ENCODE data around the gene SPTLC2.
"Not testable (repeated sequence)": the region's sequence is repeated elsewhere in the genome, so short reads cannot be mapped to it uniquely, and the experiment has no call there.

Gene SPTLC2

GRCh38 chr14:77645520-77646230, 29.2 kb upstream of the SPTLC2 start:
- no peak overlapping the region for H3K27ac ChIP-seq
- H3K36me3 ChIP-seq (replicated peaks): no peaks in the 10 kb centered on the region
- H3K27me3 ChIP-seq (replicated peaks): no peaks in the 10 kb centered on the region
- no peak for TF ChIP-seq CTCF (IDR thresholded peaks at IDR 0.05; ENCODE audit: low read depth, low read length, missing control alignments)
- in situ Hi-C loops (cut with HindIII; ENCODE audit: low pct_ligation_motif_present, low sequenced_read_pairs): no loop called here
- DNase-seq: no peak
- H3K4me3 ChIP-seq (ENCODE audit: low read depth, low read length): no peak overlapping the region

DNA sequence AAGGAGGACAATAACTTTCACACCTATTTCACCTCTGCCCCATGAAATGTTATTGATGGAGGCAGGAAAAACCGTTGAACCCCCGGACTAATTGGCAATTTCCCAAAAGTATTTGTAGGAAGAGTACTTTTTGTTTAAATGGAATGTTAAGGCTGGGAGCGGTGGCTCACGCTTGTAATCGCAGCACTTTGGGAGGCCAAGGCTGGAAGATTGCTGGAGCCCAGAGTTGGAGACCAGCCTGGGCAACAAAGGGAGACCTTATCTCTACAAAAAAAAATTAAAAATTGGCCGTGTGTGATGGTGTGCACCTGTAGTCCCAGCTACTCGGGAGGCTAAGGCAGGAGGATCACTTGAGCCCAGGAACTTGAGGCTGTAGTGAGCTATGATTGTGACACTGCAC, 26.0 kb upstream of the SPTLC2 start:
- DNase-seq: no peak
- Histone ChIP-seq H3K4me3 (ENCODE audit: low read depth, low read length) (peak overlapping the region; percentile 51), H3K27ac (no peak overlapping the region), H3K36me3 (replicated peaks) (no peaks in the 10 kb centered on the region), H3K27me3 (replicated peaks) (no peaks in the 10 kb centered on the region)
- in situ Hi-C loops (cut with HindIII; ENCODE audit: low pct_ligation_motif_present, low sequenced_read_pairs): no loop called here
- TF ChIP-seq CTCF (IDR thresholded peaks at IDR 0.05; ENCODE audit: low read depth, low read length, missing control alignments): no peak

DNA sequence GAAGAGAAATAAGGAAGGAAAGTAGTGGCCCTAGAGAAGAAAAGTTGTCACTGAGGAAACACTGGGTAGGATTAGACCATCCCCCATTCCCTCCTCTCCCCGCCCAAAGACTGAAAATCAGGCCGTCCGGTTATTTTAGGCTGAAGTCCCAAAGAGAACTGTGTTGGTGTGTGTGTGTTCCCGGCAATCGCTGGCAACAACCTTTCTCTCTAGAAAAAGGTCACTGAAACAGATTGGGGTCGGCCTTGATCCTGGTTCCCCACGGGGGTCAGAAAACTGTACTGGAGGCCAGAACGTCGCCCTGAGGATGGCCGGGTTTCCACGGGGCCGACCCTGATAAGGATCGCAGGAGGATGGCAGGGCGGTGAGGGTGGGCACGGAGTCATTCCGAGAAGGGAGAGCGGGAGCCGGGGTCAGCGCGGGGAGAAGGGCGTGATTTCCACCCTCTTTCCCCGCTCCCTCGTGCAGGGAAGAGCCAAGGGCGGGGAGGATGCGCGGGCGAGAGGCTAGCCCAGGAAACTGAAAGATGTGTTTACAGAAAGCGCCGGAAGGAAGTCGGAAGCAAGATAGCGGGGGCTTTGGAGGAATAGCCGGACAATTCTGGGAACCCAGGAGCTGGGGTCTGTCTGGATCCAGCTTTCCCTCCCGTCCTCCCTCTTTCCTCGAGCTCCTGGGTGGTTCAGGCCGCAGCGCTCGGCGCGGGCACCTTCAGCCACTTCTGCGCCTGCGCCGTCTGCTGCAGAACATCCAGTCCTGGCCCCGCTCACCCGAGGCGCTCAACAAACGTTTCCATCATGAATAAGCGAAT, 25.3 kb upstream of the SPTLC2 start:
- peak; percentile 40 for DNase-seq
- in situ Hi-C loops (cut with HindIII; ENCODE audit: low pct_ligation_motif_present, low sequenced_read_pairs): no loop called here
- peak overlapping the region; percentile 51 for H3K4me3 ChIP-seq (ENCODE audit: low read depth, low read length)
- no peak for TF ChIP-seq CTCF (IDR thresholded peaks at IDR 0.05; ENCODE audit: low read depth, low read length, missing control alignments)
- H3K36me3 ChIP-seq (replicated peaks): no peaks in the 10 kb centered on the region
- H3K27ac ChIP-seq: peak overlapping the region; percentile 34
- H3K27me3 ChIP-seq (replicated peaks): no peaks in the 10 kb centered on the region

- peak; percentile 49 for DNase-seq
- Histone ChIP-seq H3K4me3 (ENCODE audit: low read depth, low read length) (no peak overlapping the region), H3K27me3 (replicated peaks) (no peaks in the 10 kb centered on the region), H3K36me3 (replicated peaks) (no peaks in the 10 kb centered on the region), H3K27ac (peak overlapping the region; percentile 34)
- in situ Hi-C loops (cut with HindIII; ENCODE audit: low pct_ligation_motif_present, low sequenced_read_pairs): no loop called here
- no peak for TF ChIP-seq CTCF (IDR thresholded peaks at IDR 0.05; ENCODE audit: low read depth, low read length, missing control alignments)
These were observed 24.5 kb upstream of the SPTLC2 start for GRCh38 chr14:77640756-77641533.

DNA sequence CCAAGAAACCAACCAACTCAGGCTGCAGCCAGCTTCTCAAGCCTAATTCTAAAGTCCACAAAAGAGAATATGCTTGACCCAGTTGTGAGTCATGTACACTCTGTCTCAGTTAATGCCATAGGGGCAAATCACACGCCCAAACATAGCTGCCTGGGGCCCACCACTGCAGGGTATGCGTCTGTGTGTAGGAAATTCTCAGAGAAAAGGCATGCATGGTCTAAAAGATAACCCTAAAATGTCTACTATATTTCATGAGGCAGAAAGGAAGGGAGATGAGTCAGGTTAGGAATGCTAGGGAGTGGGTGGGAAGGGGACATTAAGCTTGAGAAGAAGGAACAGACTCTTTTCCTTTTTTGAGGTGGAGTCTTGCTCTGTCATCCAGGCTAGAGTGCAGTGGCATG, 22.3 kb upstream of the SPTLC2 start:
- in situ Hi-C loops (cut with HindIII; ENCODE audit: low pct_ligation_motif_present, low sequenced_read_pairs): no loop called here
- H3K27me3 ChIP-seq (replicated peaks): no peaks in the 10 kb centered on the region
- no peaks in the 10 kb centered on the region for H3K36me3 ChIP-seq (replicated peaks)
- peak; percentile 97 for DNase-seq
- no peak overlapping the region for H3K4me3 ChIP-seq (ENCODE audit: low read depth, low read length)
- peak overlapping the region; percentile 95 for H3K27ac ChIP-seq
- no peak for TF ChIP-seq CTCF (IDR thresholded peaks at IDR 0.05; ENCODE audit: low read depth, low read length, missing control alignments)

DNA sequence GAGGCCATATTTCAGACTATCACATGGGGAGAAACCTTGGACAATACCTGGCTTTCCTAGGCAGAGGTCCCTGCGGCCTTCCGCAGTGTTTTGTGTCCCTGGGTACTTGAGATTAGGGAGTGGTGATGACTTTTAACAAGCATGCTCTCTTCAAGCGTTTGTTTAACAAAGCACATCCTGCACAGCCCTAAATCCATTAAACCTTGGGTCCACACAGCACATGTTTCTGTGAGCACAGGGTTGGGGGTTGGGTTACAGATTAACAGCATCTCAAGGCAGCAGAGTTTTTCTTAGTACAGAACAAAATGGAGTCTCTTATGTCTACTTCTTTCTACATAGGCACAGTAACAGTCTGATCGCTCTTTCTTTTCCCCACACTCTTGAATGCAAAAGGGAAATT, 19.4 kb upstream of the SPTLC2 start:
- H3K4me3 ChIP-seq (ENCODE audit: low read depth, low read length); DNase-seq; H3K27ac ChIP-seq; H3K36me3 ChIP-seq (replicated peaks); H3K27me3 ChIP-seq (replicated peaks); in situ Hi-C loops (cut with HindIII; ENCODE audit: low pct_ligation_motif_present, low sequenced_read_pairs): not testable (repeated sequence)

GRCh38 chr14:77635466-77635865, 19.0 kb upstream of the SPTLC2 start:
- H3K4me3 ChIP-seq (ENCODE audit: low read depth, low read length); H3K27ac ChIP-seq; H3K27me3 ChIP-seq (replicated peaks); H3K36me3 ChIP-seq (replicated peaks); DNase-seq; in situ Hi-C loops (cut with HindIII; ENCODE audit: low pct_ligation_motif_present, low sequenced_read_pairs): not testable (repeated sequence)

All from brain microvascular endothelial cell (primary cell).